OCI-LY3 (cell line): ENCODE data around the gene GPR142.
"Not testable (repeated sequence)": the region's sequence is repeated elsewhere in the genome, so short reads cannot be mapped to it uniquely, and the experiment has no call there.

Experiments used
- H2AFZ ChIP-seq: fragments of 200-600, 300-600 bp; shearing (Covaris generic); 2 replicates; pipeline ENCODE4 v1.6.0; 2014; ENCODE audit warnings: antibody characterized with exemption, low read depth, low read length
- H3K27ac ChIP-seq: fragments of 200-600, 300-600 bp; sonication (generic); 2 replicates; pipeline ENCODE4 v1.5.1; 2014; ENCODE audit warnings: mild to moderate bottlenecking, low read length, moderate library complexity, mixed read lengths
- H3K27me3 ChIP-seq: fragments of 200-600, 300-600 bp; sonication (generic); 2 replicates; pipeline ENCODE4 v1.6.1; 2014; ENCODE audit warnings: low read depth, low read length, mixed read lengths
- H3K36me3 ChIP-seq: fragments of 200-600, 300-600 bp; sonication (generic); replicated peaks from 2 replicates; pipeline ENCODE3; 2014; ENCODE audit warnings: low read depth, low read length, mixed read lengths
- H3K4me1 ChIP-seq: fragments of 300-600, 200-600 bp; sonication (generic); 2 replicates; pipeline ENCODE4 v1.6.1; 2014; ENCODE audit warnings: low read length, mixed read lengths
- H3K4me2 ChIP-seq: fragments of 200-600, 300-600 bp; sonication (generic); 2 replicates; pipeline ENCODE4 v1.6.1; 2014; ENCODE audit warnings: low read length, mixed read lengths
- H3K4me3 ChIP-seq: fragments of 300-600, 200-600 bp; sonication (generic); 2 replicates; pipeline ENCODE4 v1.5.1; 2014; ENCODE audit warnings: antibody characterized with exemption, mild to moderate bottlenecking, low read length, moderate library complexity
- H3K79me2 ChIP-seq: fragments of 300-600, 200-600 bp; shearing (Covaris generic); 2 replicates; pipeline ENCODE4 v1.6.1; 2014; ENCODE audit warnings: mild to moderate bottlenecking, low read length, mixed read lengths
- H3K9ac ChIP-seq: fragments of 300-600, 200-600 bp; shearing (Covaris generic); 2 replicates; pipeline ENCODE4 v1.6.0; 2014; ENCODE audit warnings: mild to moderate bottlenecking, low read length, moderate library complexity
- H3K9me3 ChIP-seq: fragments of 200-600, 300-600 bp; shearing (Covaris generic); 2 replicates; pipeline ENCODE4 v1.6.1; 2014; ENCODE audit warnings: low read length, mixed read lengths; ENCODE audit not compliant: insufficient read depth
- H4K20me1 ChIP-seq: fragments of 200-600, 300-600 bp; sonication (generic); 2 replicates; pipeline ENCODE4 v1.6.1; 2016; ENCODE audit warnings: low read length, mixed read lengths; ENCODE audit not compliant: insufficient read depth
- CTCF ChIP-seq: fragments of 200-600, 300-600 bp; sonication (generic); IDR thresholded peaks from 2 replicates; pipeline ENCODE4 v1.5.1; 2014; ENCODE audit warnings: antibody characterized with exemption, low read length, low read depth
- EZH2phosphoT487 ChIP-seq: fragments of 200-600 bp; shearing (Covaris generic); IDR thresholded peaks from 2 replicates; pipeline ENCODE4 v1.6.1; 2018; ENCODE audit warnings: antibody characterized with exemption, mixed run types, low read depth

The GPR142 gene

GRCh38 chr17:74403512-74404137 lies 36.3 kb downstream of the GPR142 start:
- TF ChIP-seq CTCF (no peak), EZH2phosphoT487 (no peak)
- Histone ChIP-seq H3K9me3 (no peaks in the 10 kb centered on the region), H3K4me3 (no peak overlapping the region), H3K9ac (no peak overlapping the region), H3K27ac (no peak overlapping the region), H3K36me3 (no peaks in the 10 kb centered on the region), H3K79me2 (no peaks in the 10 kb centered on the region), H2AFZ (no peak overlapping the region), H4K20me1 (no peaks in the 10 kb centered on the region), H3K4me1 (no peaks in the 10 kb centered on the region), H3K4me2 (no peak overlapping the region), H3K27me3 (peaks cover 9% of the 10 kb centered on the region)

GRCh38 chr17:74404218-74404617 lies 36.9 kb downstream of the GPR142 start:
- Histone ChIP-seq H4K20me1 (no peaks in the 10 kb centered on the region), H3K4me2 (no peak overlapping the region), H3K79me2 (no peaks in the 10 kb centered on the region), H3K4me3 (no peak overlapping the region), H3K9ac (no peak overlapping the region), H3K36me3 (no peaks in the 10 kb centered on the region), H3K4me1 (no peaks in the 10 kb centered on the region), H3K27me3 (peaks cover 5% of the 10 kb centered on the region), H2AFZ (no peak overlapping the region), H3K9me3 (no peaks in the 10 kb centered on the region), H3K27ac (no peak overlapping the region)
- TF ChIP-seq CTCF, result no peak
- TF ChIP-seq EZH2phosphoT487, result no peak

- no peak overlapping the region for H3K4me2 ChIP-seq
- H2AFZ ChIP-seq, result no peak overlapping the region
- H3K36me3 ChIP-seq, result no peaks in the 10 kb centered on the region
- H3K9me3 ChIP-seq, result no peaks in the 10 kb centered on the region
- no peaks in the 10 kb centered on the region for H4K20me1 ChIP-seq
- no peak overlapping the region for H3K27ac ChIP-seq
- H3K4me3 ChIP-seq, result no peak overlapping the region
- H3K79me2 ChIP-seq, result no peaks in the 10 kb centered on the region
- no peak overlapping the region for H3K9ac ChIP-seq
- peaks cover 3% of the 10 kb centered on the region; the same call in 1 of the 2 replicates for H3K27me3 ChIP-seq
- TF ChIP-seq EZH2phosphoT487, result no peak
- TF ChIP-seq CTCF, result no peak
- no peaks in the 10 kb centered on the region for H3K4me1 ChIP-seq
These were observed 37.5 kb downstream of the GPR142 start for GRCh38 chr17:74404789-74405188.

- H3K9ac ChIP-seq, H4K20me1 ChIP-seq, H3K4me2 ChIP-seq, H3K79me2 ChIP-seq, H3K36me3 ChIP-seq, H3K27me3 ChIP-seq, H3K27ac ChIP-seq, H2AFZ ChIP-seq, H3K4me1 ChIP-seq, H3K9me3 ChIP-seq, H3K4me3 ChIP-seq: not testable (repeated sequence)
These were observed 38.0 kb downstream of the GPR142 start for GRCh38 chr17:74405311-74405710.
